SK-N-SH (cell line): ENCODE results near the gene DOP1B. TPM values are rescaled to one million over a fixed set of nuclear protein-coding genes. Genes with fewer than 3 reads are reported as not detected.

Source experiments
- CTCF ChIA-PET: fragments of 300-600, 350-600 bp; formaldehyde crosslinking; extraction: SDS; loops from one replicate; lab custom pipeline; 2021; lab: Yijun Ruan, JAX
- POLR2A ChIA-PET: fragments of 350-600 bp; sonication (Branson Sonifier 250); formaldehyde crosslinking; extraction: SDS; loops from one replicate; lab custom pipeline; 2020; ENCODE audit warnings: antibody characterized with exemption, inconsistent platforms; lab: Yijun Ruan, JAX
- DNase-seq: peaks from one replicate; pipeline ENCODE4 v3.0.0; 2012
- H2AFZ ChIP-seq: fragments of 200-600 bp; sonication (generic); 2 replicates; pipeline ENCODE4 v1.8.1; 2016; ENCODE audit warnings: antibody characterized with exemption, mild to moderate bottlenecking, low read depth
- H3F3A ChIP-seq: fragments of 200-600 bp; sonication (generic); replicated peaks from 2 replicates; pipeline ENCODE3; 2016; ENCODE audit warnings: antibody characterized with exemption, mild to moderate bottlenecking; ENCODE audit not compliant: insufficient read depth
- H3K27ac ChIP-seq, 2 experiments: fragments of 200-500 bp in 1 of 2; fragments of 200-600 bp in 1 of 2; sonication (Bioruptor generic) in 1 of 2; sonication (generic), shearing (Covaris generic) in 1 of 2; 2 replicates each; pipeline versions ENCODE4 v1.5.1 to v1.6.1; 2014 to 2016; ENCODE audit warnings: low read depth in 2 of 2, inconsistent platforms in 1 of 2, low read length in 1 of 2, mild to moderate bottlenecking in 1 of 2, mixed read lengths in 1 of 2
- H3K27me3 ChIP-seq: fragments of 200-600 bp; sonication (generic), shearing (Covaris generic); 2 replicates; pipeline ENCODE4 v1.6.1; 2016; ENCODE audit warnings: mixed run types; ENCODE audit not compliant: insufficient read depth
- H3K36me3 ChIP-seq, 2 experiments: fragments of 200-500 bp in 1 of 2; fragments of 200-600 bp in 1 of 2; sonication (Bioruptor generic) in 1 of 2; sonication (generic) in 1 of 2; replicated peaks in 1 of 2; 2 replicates each; pipeline versions ENCODE3 to v1.5.1; 2014 to 2016; ENCODE audit warnings: low read length in 1 of 2, mild to moderate bottlenecking in 1 of 2; ENCODE audit not compliant: insufficient read depth in 2 of 2, control insufficient read depth in 1 of 2
- H3K4me1 ChIP-seq, 2 experiments: fragments of 200-500 bp in 1 of 2; fragments of 200-600 bp in 1 of 2; sonication (Bioruptor generic) in 1 of 2; sonication (generic), shearing (Covaris generic) in 1 of 2; 2 replicates each; pipeline versions ENCODE4 v1.5.1 to v1.6.1; 2014 to 2016; ENCODE audit warnings: low read depth in 1 of 2, low read length in 1 of 2, mixed run types in 1 of 2; ENCODE audit not compliant: insufficient read depth in 2 of 2, control insufficient read depth in 1 of 2
- H3K4me2 ChIP-seq: fragments of 200-600 bp; sonication (generic), shearing (Covaris generic); 2 replicates; pipeline ENCODE4 v1.6.1; 2017; ENCODE audit warnings: mixed run types
- H3K4me3 ChIP-seq, 2 experiments: fragments of 200-500 bp in 1 of 2; fragments of 200-600 bp in 1 of 2; sonication (Bioruptor generic) in 1 of 2; sonication (generic), shearing (Covaris generic) in 1 of 2; 2 replicates each; pipeline versions ENCODE4 v1.5.1 to v1.8.1; 2014 to 2016; ENCODE audit warnings: low read depth in 2 of 2, inconsistent platforms in 1 of 2, low read length in 1 of 2, mild to moderate bottlenecking in 1 of 2, mixed read lengths in 1 of 2, moderate library complexity in 1 of 2
- H3K79me2 ChIP-seq: fragments of 200-600 bp; sonication (generic); 2 replicates; pipeline ENCODE4 v1.8.1; 2017; ENCODE audit warnings: mild to moderate bottlenecking; ENCODE audit not compliant: insufficient read depth
- H3K9ac ChIP-seq: fragments of 200-600 bp; sonication (generic); 2 replicates; pipeline ENCODE4 v1.6.1; 2017; ENCODE audit warnings: mixed run types
- H3K9me2 ChIP-seq: fragments of 200-600 bp; sonication (generic); 2 replicates; pipeline ENCODE4 v1.6.1; 2017; ENCODE audit warnings: mixed run types
- H3K9me3 ChIP-seq: fragments of 200-600 bp; sonication (generic); 2 replicates; pipeline ENCODE4 v1.6.1; 2017; ENCODE audit warnings: mixed run types, mild to moderate bottlenecking, moderate library complexity
- H4K20me1 ChIP-seq: fragments of 200-600 bp; sonication (generic); 2 replicates; pipeline ENCODE4 v1.6.1; 2017; ENCODE audit warnings: mild to moderate bottlenecking, mixed run types; ENCODE audit not compliant: insufficient read depth
- EP300 ChIP-seq, 2 experiments: IDR thresholded peaks; 2 replicates each; pipeline versions ENCODE4 v1.4.0 to v1.6.1; 2012; ENCODE audit warnings: borderline replicate concordance in 1 of 2, low read depth in 1 of 2, low read length in 1 of 2
- EZH2phosphoT487 ChIP-seq: fragments of 200-600 bp; sonication (generic); IDR thresholded peaks from 2 replicates; pipeline ENCODE4 v1.6.1; 2017; ENCODE audit warnings: low read depth, mixed run types, mild to moderate bottlenecking, antibody characterized with exemption, moderate library complexity, borderline replicate concordance
- FOSL2 ChIP-seq: IDR thresholded peaks from 2 replicates; pipeline ENCODE4 v1.4.0; 2012; ENCODE audit warnings: low read depth, mild to moderate bottlenecking, moderate library complexity, borderline replicate concordance
- FOXJ3 ChIP-seq: sonication (generic); formaldehyde crosslinking; IDR thresholded peaks from 2 replicates; pipeline ENCODE4 v1.5.1; 2020; ENCODE audit warnings: mild to moderate bottlenecking, missing genetic modification reagents
- IRF3 ChIP-seq: fragments of 150-350 bp; IDR thresholded peaks from 2 replicates; pipeline ENCODE4 v1.6.1; 2016; ENCODE audit warnings: mild to moderate bottlenecking, low read depth, low read length
- MAX ChIP-seq: IDR thresholded peaks from 2 replicates; pipeline ENCODE4 v1.4.0; 2012; ENCODE audit warnings: low read depth
- MXI1 ChIP-seq: IDR thresholded peaks from 2 replicates; pipeline ENCODE4 v1.6.1; 2012; ENCODE audit warnings: mild to moderate bottlenecking, low read depth, low read length, improper control_type of control experiment
- PBX3 ChIP-seq: IDR thresholded peaks from 2 replicates; pipeline ENCODE4; 2012
- POLR2AphosphoS5 ChIP-seq: IDR thresholded peaks from 2 replicates; pipeline ENCODE4 v1.6.1; 2012; ENCODE audit warnings: low read depth, low read length
- RCOR1 ChIP-seq: fragments of 150-350 bp; IDR thresholded peaks from 2 replicates; pipeline ENCODE4 v1.6.1; 2017; ENCODE audit warnings: antibody characterized with exemption, low read length
- REST ChIP-seq: IDR thresholded peaks from 2 replicates; pipeline ENCODE4 v1.6.1; 2012; ENCODE audit warnings: mild to moderate bottlenecking, low read depth, low read length, moderate library complexity
- RXRA ChIP-seq: IDR thresholded peaks from 2 replicates; pipeline ENCODE4 v1.4.0; 2012; ENCODE audit warnings: low read depth, mild to moderate bottlenecking, borderline replicate concordance
- SIN3A ChIP-seq: IDR thresholded peaks from 2 replicates; pipeline ENCODE4 v1.6.1; 2012; ENCODE audit warnings: low read depth, mild to moderate bottlenecking, low read length, moderate library complexity, borderline replicate concordance
- SMC3 ChIP-seq: IDR thresholded peaks from 2 replicates; pipeline ENCODE4 v1.6.1; 2012; ENCODE audit warnings: low read depth, low read length, improper control_type of control experiment
- TAF1 ChIP-seq: IDR thresholded peaks from 2 replicates; pipeline ENCODE4 v1.6.1; 2012; ENCODE audit warnings: low read depth, mild to moderate bottlenecking, low read length, moderate library complexity, borderline replicate concordance
- TEAD4 ChIP-seq: IDR thresholded peaks from 2 replicates; pipeline ENCODE4 v1.4.0; 2012; ENCODE audit warnings: mild to moderate bottlenecking, borderline replicate concordance; ENCODE audit not compliant: insufficient read depth
- YY1 ChIP-seq: IDR thresholded peaks from 2 replicates; pipeline ENCODE4 v1.4.0; 2012; ENCODE audit warnings: low read depth, mild to moderate bottlenecking
- ZBTB33 ChIP-seq: IDR thresholded peaks from 2 replicates; pipeline ENCODE4 v1.4.0; 2012; ENCODE audit warnings: low read depth, borderline replicate concordance
- WGBS: methylation state at CpG from one replicate; pipeline ENCODE4 v1.1.6; 2017; ENCODE audit warnings: low lambda C conversion rate; 5-methylcytosine and 5-hydroxymethylcytosine counted together
- polyA plus RNA-seq, 3 experiments: library from polyadenylated mRNA; depleted of rRNA; stranded (reverse); fragments of >200 nt; gene quantifications; 2 replicates each; pipeline ENCODE4 v1.2.3, GENCODE V29; 2012

Gene DOP1B
- polyA plus RNA-seq, 1 of the 3 experiments (the other 2 are of a cell fraction) = 4.9 TPM

GRCh38 chr21:36111238-36111637 is 45.4 kb upstream of the DOP1B start:
- H3K9me3 ChIP-seq = no peaks in the 10 kb centered on the region
- H3K27ac ChIP-seq = no peak overlapping the region
- no peaks in the 10 kb centered on the region for H3K36me3 ChIP-seq
- H3K9me2 ChIP-seq = no peaks in the 10 kb centered on the region
- H3K9ac ChIP-seq = no peak overlapping the region
- no peak for DNase-seq
- ChIA-PET POLR2A (no interaction called here), CTCF (interaction anchor here (1.4 to 7.0 kb wide), 6 partner anchors 8 to 271 kb away, joined by 7 to 56 read pairs (median 10); no protein-coding TSS in a partner anchor)
- H3K27me3 ChIP-seq = no peaks in the 10 kb centered on the region
- H3K4me2 ChIP-seq = no peak overlapping the region
- peaks cover 0 to 5% of the 10 kb centered on the region in 2 experiments; a peak in 1 of 4 replicates for H3K4me1 ChIP-seq
- 94% methylated on average over 8 of the region's 8 CpGs for WGBS
- H3F3A ChIP-seq = no peaks in the 10 kb centered on the region
- H3K79me2 ChIP-seq = no peaks in the 10 kb centered on the region
- no peak overlapping the region for H2AFZ ChIP-seq
- no peak overlapping the region for H3K4me3 ChIP-seq
- H4K20me1 ChIP-seq = no peaks in the 10 kb centered on the region
- TF ChIP-seq RCOR1 (no peak), FOSL2 (no peak), EP300 (IDR thresholded peaks at IDR 0.05; ENCODE audit: borderline replicate concordance in 1 of 2, low read depth in 1 of 2, low read length in 1 of 2) (no peak), FOXJ3 (no peak), SMC3 (no peak), YY1 (no peak), MXI1 (no peak), REST (no peak), EZH2phosphoT487 (no peak), MAX (no peak), SIN3A (no peak), RXRA (no peak), ZBTB33 (no peak), TEAD4 (no peak), PBX3 (no peak), TAF1 (no peak), POLR2AphosphoS5 (no peak), IRF3 (no peak)
